ENCODE measurements around the gene TMC3. TPM values are rescaled to one million over a fixed set of nuclear protein-coding genes. Genes with fewer than 3 reads are reported as not detected.

Gene TMC3
- total and polyA plus RNA-seq, 4 donors: 0.02 to 0.13 TPM; not detected in 2

DNA sequence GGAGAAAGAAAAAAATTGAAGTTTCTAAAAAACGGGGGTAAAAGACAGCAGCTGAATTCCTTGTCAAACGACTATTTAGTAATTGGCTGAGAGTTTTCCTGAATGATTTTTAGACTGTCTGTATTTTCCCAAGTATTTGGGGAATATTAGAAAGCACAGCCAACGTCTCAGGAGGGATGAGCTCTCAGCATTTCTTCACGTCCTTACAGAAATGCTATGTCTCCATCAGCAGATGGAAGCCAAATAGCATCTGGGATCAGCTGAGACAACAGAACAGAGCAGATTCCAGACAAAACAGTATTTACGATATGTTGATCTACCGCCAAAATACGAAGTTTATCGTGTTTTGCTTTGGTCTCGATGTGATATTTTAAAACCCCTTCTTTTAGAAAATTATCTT, 5.3 kb upstream of the TMC3 start:
- DNase-seq (ENCODE audit: low spot score): no peak

GRCh38 chr15:81378443-81378842, 4.4 kb upstream of the TMC3 start:
- H3K9me3 ChIP-seq (ENCODE audit: control insufficient read depth in 4 of 4, low read length in 3 of 4): no peaks in the 10 kb centered on the region
- TF ChIP-seq NR2F2 (IDR thresholded peaks at IDR 0.05) (no peak), MAX (IDR thresholded peaks at IDR 0.05) (no peak), CTCF (IDR thresholded peaks at IDR 0.05; ENCODE audit: low read depth, low read length, missing input control) (no peak), HNF4G (IDR thresholded peaks at IDR 0.05) (no peak)
- TF ChIP-seq, protein P1, sequence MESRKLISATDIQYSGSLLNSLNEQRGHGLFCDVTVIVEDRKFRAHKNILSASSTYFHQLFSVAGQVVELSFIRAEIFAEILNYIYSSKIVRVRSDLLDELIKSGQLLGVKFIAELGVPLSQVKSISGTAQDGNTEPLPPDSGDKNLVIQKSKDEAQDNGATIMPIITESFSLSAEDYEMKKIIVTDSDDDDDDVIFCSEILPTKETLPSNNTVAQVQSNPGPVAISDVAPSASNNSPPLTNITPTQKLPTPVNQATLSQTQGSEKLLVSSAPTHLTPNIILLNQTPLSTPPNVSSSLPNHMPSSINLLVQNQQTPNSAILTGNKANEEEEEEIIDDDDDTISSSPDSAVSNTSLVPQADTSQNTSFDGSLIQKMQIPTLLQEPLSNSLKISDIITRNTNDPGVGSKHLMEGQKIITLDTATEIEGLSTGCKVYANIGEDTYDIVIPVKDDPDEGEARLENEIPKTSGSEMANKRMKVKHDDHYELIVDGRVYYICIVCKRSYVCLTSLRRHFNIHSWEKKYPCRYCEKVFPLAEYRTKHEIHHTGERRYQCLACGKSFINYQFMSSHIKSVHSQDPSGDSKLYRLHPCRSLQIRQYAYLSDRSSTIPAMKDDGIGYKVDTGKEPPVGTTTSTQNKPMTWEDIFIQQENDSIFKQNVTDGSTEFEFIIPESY (IDR thresholded peaks at IDR 0.05): no peak
- peaks cover 0 to 4% (median 0%) of the 10 kb centered on the region in 4 donors for H3K4me1 ChIP-seq (ENCODE audit: control insufficient read depth in 4 of 4, insufficient read depth in 4 of 4, low read length in 3 of 4)
- H3K27me3 ChIP-seq (ENCODE audit: control insufficient read depth in 4 of 4, insufficient read depth in 4 of 4, low read length in 3 of 4): no peaks in the 10 kb centered on the region
- no peak overlapping the region for H3K27ac ChIP-seq (ENCODE audit: low read depth in 1 of 2, low read length in 2 of 2)
- peaks cover 3% of the 10 kb centered on the region in 4 donors for H3K36me3 ChIP-seq (ENCODE audit: control insufficient read depth in 4 of 4, insufficient read depth in 3 of 4, low read depth in 1 of 4, low read length in 3 of 4)
- no peak for DNase-seq (ENCODE audit: low spot score)
- WGBS: 93% methylated on average over 2 of the region's 2 CpGs
- H3K4me3 ChIP-seq (ENCODE audit: low read depth in 1 of 3, low read length in 3 of 3): no peak overlapping the region
- no peak overlapping the region for H3K9ac ChIP-seq (ENCODE audit: low read depth in 1 of 2, low read length in 2 of 2)

More for the DNA sequence above, 5.3 kb upstream of the TMC3 start:
- WGBS: 83% methylated on average over 9 of the region's 9 CpGs
- Histone ChIP-seq H3K27ac (ENCODE audit: low read depth in 1 of 2, low read length in 2 of 2) (no peak overlapping the region), H3K4me1 (ENCODE audit: control insufficient read depth in 4 of 4, insufficient read depth in 4 of 4, low read length in 3 of 4) (peaks cover 0 to 4% (median 0%) of the 10 kb centered on the region in 4 donors), H3K4me3 (ENCODE audit: low read depth in 1 of 3, low read length in 3 of 3) (no peak overlapping the region), H3K36me3 (ENCODE audit: control insufficient read depth in 4 of 4, insufficient read depth in 3 of 4, low read depth in 1 of 4, low read length in 3 of 4) (peaks cover 0 to 3% (median 3%) of the 10 kb centered on the region in 4 donors), H3K9me3 (ENCODE audit: control insufficient read depth in 4 of 4, low read length in 3 of 4) (no peaks in the 10 kb centered on the region), H3K9ac (ENCODE audit: low read depth in 1 of 2, low read length in 2 of 2) (no peak overlapping the region), H3K27me3 (ENCODE audit: control insufficient read depth in 4 of 4, insufficient read depth in 4 of 4, low read length in 3 of 4) (no peaks in the 10 kb centered on the region)
- TF ChIP-seq RAD21 (IDR thresholded peaks at IDR 0.05) (no peak), HNF4G (IDR thresholded peaks at IDR 0.05) (no peak), MAX (IDR thresholded peaks at IDR 0.05) (no peak), GABPA (IDR thresholded peaks at IDR 0.05 in 1 of 2, conservative IDR thresholded peaks at IDR 0.05 in 1 of 2) (no peak), ATF3 (IDR thresholded peaks at IDR 0.05) (no peak)

DNA sequence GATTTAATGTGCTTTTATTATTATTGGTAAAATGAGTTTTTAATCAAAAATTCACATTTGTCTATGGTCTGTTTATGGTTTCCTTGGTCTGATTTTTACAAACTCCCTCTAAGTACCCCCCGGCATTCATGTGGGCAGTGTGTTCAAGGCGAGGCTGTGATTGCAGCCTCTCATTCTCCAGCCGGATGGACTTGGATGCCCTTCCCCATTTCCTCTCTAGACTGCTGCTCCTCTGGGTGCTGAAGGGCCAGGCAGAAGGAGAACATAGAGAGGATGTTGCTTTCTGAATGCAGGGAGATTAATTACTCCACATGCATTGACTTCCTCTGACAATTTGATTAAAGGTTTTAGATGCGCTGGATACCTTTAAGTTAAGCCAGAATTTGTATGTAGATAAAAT, 3.9 kb upstream of the TMC3 start:
- no peak overlapping the region for H3K4me3 ChIP-seq (ENCODE audit: low read depth in 1 of 3, low read length in 3 of 3)
- peaks cover 0 to 4% (median 0%) of the 10 kb centered on the region in 4 donors for H3K4me1 ChIP-seq (ENCODE audit: control insufficient read depth in 4 of 4, insufficient read depth in 4 of 4, low read length in 3 of 4)
- peaks cover 3% of the 10 kb centered on the region in 4 donors for H3K36me3 ChIP-seq (ENCODE audit: control insufficient read depth in 4 of 4, insufficient read depth in 3 of 4, low read depth in 1 of 4, low read length in 3 of 4)
- no peaks in the 10 kb centered on the region for H3K9me3 ChIP-seq (ENCODE audit: control insufficient read depth in 4 of 4, low read length in 3 of 4)
- no peak overlapping the region for H3K9ac ChIP-seq (ENCODE audit: low read depth in 1 of 2, low read length in 2 of 2)
- no peak overlapping the region for H3K27ac ChIP-seq (ENCODE audit: low read depth in 1 of 2, low read length in 2 of 2)
- DNase-seq (ENCODE audit: low spot score): no peak
- no peak for TF ChIP-seq FOXA1 (IDR thresholded peaks at IDR 0.05)
- no peak for TF ChIP-seq ATF3 (IDR thresholded peaks at IDR 0.05)
- no peak for TF ChIP-seq TAF1 (conservative IDR thresholded peaks at IDR 0.05)
- TF ChIP-seq GABPA (IDR thresholded peaks at IDR 0.05 in 1 of 2, conservative IDR thresholded peaks at IDR 0.05 in 1 of 2): no peak
- TF ChIP-seq CTCF (IDR thresholded peaks at IDR 0.05; ENCODE audit: low read depth, low read length, missing input control): no peak
- TF ChIP-seq RAD21 (IDR thresholded peaks at IDR 0.05): no peak
- no peak for TF ChIP-seq MAX (IDR thresholded peaks at IDR 0.05)
- no peak for TF ChIP-seq YY1 (IDR thresholded peaks at IDR 0.05)
- TF ChIP-seq RXRA (IDR thresholded peaks at IDR 0.05): no peak
- TF ChIP-seq HNF4G (IDR thresholded peaks at IDR 0.05): no peak
- TF ChIP-seq SP1 (IDR thresholded peaks at IDR 0.05): no peak
- no peak for TF ChIP-seq FOXA2 (IDR thresholded peaks at IDR 0.05)
- no peak for TF ChIP-seq EGR1 (IDR thresholded peaks at IDR 0.05; ENCODE audit: low read depth in 2 of 2)
- no peak for TF ChIP-seq NR2F2 (IDR thresholded peaks at IDR 0.05)
- TF ChIP-seq JUND (IDR thresholded peaks at IDR 0.05): no peak
- TF ChIP-seq, protein P1 (IDR thresholded peaks at IDR 0.05): no peak
- WGBS: 79% methylated on average over 4 of the region's 4 CpGs
- no peaks in the 10 kb centered on the region for H3K27me3 ChIP-seq (ENCODE audit: control insufficient read depth in 4 of 4, insufficient read depth in 4 of 4, low read length in 3 of 4)
